Lower leg skin (tissue), 3 donors: ENCODE results near the gene AMY1A.
"Not testable (repeated sequence)": the region's sequence is repeated elsewhere in the genome, so short reads cannot be mapped to it uniquely, and the experiment has no call there.

ENCODE experiments used
- POLR2A ChIP-seq, 2 donors: fragments of 450-650 bp; IDR thresholded peaks; one replicate each; pipeline ENCODE4 v1.6.1; 2016 to 2017; ENCODE audit warnings: antibody characterized with exemption in 2 of 2, mild to moderate bottlenecking in 1 of 2, moderate library complexity in 1 of 2
- TF ChIP-seq, protein P1 (sequence below), 3 donors: fragments of 450-650 bp; IDR thresholded peaks; one replicate each; pipeline ENCODE4 v1.5.1; 2016; ENCODE audit warnings: antibody characterized with exemption in 3 of 3, mild to moderate bottlenecking in 3 of 3, moderate library complexity in 2 of 3

DNA sequence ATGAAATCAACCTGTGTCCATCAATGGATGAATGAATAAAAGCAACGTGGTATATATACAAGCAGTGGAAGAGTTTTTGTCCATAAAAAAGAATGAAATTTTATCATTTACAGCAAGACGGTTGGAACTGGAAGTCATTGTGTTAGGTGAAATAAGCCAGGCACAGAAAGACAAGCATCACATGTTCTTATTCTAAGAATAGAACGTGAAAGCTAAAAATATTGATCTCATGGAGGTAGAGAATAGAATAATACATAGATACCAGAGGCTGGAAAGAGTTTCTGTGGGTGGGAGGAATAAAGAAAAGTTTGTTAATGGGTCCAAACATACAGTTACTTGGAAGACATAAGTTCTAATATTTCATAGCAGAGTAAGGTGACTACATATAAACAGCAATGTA, 54.8 kb downstream of the AMY1A start:
- TF ChIP-seq, protein P1, sequence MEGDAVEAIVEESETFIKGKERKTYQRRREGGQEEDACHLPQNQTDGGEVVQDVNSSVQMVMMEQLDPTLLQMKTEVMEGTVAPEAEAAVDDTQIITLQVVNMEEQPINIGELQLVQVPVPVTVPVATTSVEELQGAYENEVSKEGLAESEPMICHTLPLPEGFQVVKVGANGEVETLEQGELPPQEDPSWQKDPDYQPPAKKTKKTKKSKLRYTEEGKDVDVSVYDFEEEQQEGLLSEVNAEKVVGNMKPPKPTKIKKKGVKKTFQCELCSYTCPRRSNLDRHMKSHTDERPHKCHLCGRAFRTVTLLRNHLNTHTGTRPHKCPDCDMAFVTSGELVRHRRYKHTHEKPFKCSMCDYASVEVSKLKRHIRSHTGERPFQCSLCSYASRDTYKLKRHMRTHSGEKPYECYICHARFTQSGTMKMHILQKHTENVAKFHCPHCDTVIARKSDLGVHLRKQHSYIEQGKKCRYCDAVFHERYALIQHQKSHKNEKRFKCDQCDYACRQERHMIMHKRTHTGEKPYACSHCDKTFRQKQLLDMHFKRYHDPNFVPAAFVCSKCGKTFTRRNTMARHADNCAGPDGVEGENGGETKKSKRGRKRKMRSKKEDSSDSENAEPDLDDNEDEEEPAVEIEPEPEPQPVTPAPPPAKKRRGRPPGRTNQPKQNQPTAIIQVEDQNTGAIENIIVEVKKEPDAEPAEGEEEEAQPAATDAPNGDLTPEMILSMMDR (IDR thresholded peaks at IDR 0.05): not testable (repeated sequence)
- TF ChIP-seq POLR2A (IDR thresholded peaks at IDR 0.05): not testable (repeated sequence)
